ENCODE measurements around the gene PTPRN2. TPM values are rescaled to one million over a fixed set of nuclear protein-coding genes. Genes with fewer than 3 reads are reported as not detected.
"Not testable (repeated sequence)": the region's sequence is repeated elsewhere in the genome, so short reads cannot be mapped to it uniquely, and the experiment has no call there.

Gene PTPRN2
- total and polyA plus RNA-seq, 9 of the 15 experiments (the other 6 are each of a cell fraction or from before 2014, with no cell fraction given) = not detected

DNA sequence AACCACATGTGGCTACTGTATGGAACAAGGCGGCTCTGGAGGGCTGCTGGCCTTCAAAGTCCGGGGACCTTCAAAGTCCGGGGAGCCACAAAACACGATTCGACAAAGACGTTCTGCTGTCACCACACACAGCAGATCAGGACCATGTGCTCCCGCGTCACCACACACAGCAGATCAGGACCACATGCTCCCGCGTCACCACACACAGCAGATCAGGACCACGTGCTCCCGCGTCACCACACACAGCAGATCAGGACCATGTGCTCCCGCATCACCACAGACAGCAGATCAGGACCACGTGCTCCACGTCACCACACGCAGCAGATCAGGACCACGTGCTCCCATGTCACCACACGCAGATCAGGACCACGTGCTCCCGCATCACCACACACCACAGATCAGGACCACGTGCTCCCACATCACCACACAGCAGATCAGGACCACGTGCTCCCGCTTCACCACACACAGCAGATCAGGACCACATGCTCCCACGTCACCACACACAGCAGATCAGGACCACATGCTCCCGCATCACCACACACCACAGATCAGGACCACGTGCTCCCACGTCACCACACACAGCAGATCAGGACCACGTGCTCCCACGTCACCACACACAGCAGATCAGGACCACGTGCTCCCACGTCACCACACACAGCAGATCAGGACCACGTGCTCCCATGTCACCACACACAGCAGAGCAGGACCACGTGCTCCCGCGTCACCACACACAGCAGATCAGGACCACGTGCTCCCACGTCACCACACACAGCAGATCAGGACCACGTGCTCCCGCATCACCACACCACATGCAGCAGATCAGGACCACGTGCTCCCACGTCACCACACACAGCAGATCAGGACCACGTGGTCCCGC lies 1024.9 kb downstream of the PTPRN2 start:
- H4K20me1 ChIP-seq (replicated peaks; ENCODE audit: control insufficient read depth, insufficient read depth, low read length); H3K9ac ChIP-seq (ENCODE audit: insufficient read depth in 1 of 2, low read depth in 2 of 2, low read length in 2 of 2); H3K27ac ChIP-seq (ENCODE audit: extremely low read depth, low read depth, low read length); H3K9me1 ChIP-seq (ENCODE audit: control insufficient read depth, insufficient read depth, low read length); H3K36me3 ChIP-seq (ENCODE audit: control insufficient read depth, insufficient read depth, low read length); in situ Hi-C loops (cut with MboI); H3K4me1 ChIP-seq (replicated peaks in 1 of 2; ENCODE audit: control insufficient read depth in 2 of 2, insufficient read depth in 2 of 2, low read length in 2 of 2); intact Hi-C loops (cut with micrococcal nuclease); H3K4me2 ChIP-seq (ENCODE audit: insufficient read depth, low read length); BruUV-seq (replicated peaks); FAIRE-seq; H3K9me3 ChIP-seq (replicated peaks; ENCODE audit: control insufficient read depth, insufficient read depth, low read depth, low read length); CTCF ChIA-PET (ENCODE audit: low intra/inter-chr PET ratio); DNase-seq (ENCODE audit: extremely low read depth in 1 of 4, low spot score in 3 of 4); H3K79me2 ChIP-seq (ENCODE audit: control insufficient read depth, insufficient read depth, low read length); ATAC-seq; H3K4me3 ChIP-seq: not testable (repeated sequence)
- POLR2A ChIA-PET = interaction anchor here (0.6 kb wide), 1 partner anchor 447 kb away, joined by 3 read pairs; no protein-coding TSS in a partner anchor
- WGBS (ENCODE audit: insufficient coverage, low coverage, missing lambda C conversion rate) = 45% methylated on average over 40 of the region's 44 CpGs
- H3K27me3 ChIP-seq (ENCODE audit: control insufficient read depth in 2 of 2, insufficient read depth in 2 of 2, low read length in 2 of 2) = peaks cover 22 to 72% of the 10 kb centered on the region in 2 experiments
- peak overlapping the region; percentile 38 for H2AFZ ChIP-seq (ENCODE audit: low read depth, low read length)
- TF ChIP-seq, protein P1, sequence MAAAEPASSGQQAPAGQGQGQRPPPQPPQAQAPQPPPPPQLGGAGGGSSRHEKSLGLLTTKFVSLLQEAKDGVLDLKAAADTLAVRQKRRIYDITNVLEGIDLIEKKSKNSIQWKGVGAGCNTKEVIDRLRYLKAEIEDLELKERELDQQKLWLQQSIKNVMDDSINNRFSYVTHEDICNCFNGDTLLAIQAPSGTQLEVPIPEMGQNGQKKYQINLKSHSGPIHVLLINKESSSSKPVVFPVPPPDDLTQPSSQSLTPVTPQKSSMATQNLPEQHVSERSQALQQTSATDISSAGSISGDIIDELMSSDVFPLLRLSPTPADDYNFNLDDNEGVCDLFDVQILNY (CRISPR knock-in tag; IDR thresholded peaks at IDR 0.05) = 0 out of 2 replicates have a peak, but pooled peaks have one; percentile 34
- peak; percentile 12; the same call in 1 of the 2 replicates for TF ChIP-seq RNF2 (IDR thresholded peaks at IDR 0.05)
- TF ChIP-seq, protein P2, sequence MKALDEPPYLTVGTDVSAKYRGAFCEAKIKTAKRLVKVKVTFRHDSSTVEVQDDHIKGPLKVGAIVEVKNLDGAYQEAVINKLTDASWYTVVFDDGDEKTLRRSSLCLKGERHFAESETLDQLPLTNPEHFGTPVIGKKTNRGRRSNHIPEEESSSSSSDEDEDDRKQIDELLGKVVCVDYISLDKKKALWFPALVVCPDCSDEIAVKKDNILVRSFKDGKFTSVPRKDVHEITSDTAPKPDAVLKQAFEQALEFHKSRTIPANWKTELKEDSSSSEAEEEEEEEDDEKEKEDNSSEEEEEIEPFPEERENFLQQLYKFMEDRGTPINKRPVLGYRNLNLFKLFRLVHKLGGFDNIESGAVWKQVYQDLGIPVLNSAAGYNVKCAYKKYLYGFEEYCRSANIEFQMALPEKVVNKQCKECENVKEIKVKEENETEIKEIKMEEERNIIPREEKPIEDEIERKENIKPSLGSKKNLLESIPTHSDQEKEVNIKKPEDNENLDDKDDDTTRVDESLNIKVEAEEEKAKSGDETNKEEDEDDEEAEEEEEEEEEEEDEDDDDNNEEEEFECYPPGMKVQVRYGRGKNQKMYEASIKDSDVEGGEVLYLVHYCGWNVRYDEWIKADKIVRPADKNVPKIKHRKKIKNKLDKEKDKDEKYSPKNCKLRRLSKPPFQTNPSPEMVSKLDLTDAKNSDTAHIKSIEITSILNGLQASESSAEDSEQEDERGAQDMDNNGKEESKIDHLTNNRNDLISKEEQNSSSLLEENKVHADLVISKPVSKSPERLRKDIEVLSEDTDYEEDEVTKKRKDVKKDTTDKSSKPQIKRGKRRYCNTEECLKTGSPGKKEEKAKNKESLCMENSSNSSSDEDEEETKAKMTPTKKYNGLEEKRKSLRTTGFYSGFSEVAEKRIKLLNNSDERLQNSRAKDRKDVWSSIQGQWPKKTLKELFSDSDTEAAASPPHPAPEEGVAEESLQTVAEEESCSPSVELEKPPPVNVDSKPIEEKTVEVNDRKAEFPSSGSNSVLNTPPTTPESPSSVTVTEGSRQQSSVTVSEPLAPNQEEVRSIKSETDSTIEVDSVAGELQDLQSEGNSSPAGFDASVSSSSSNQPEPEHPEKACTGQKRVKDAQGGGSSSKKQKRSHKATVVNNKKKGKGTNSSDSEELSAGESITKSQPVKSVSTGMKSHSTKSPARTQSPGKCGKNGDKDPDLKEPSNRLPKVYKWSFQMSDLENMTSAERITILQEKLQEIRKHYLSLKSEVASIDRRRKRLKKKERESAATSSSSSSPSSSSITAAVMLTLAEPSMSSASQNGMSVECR (CRISPR knock-in tag; IDR thresholded peaks at IDR 0.05) = 0 out of 2 replicates have a peak, but pooled peaks have one; percentile 49
- TF ChIP-seq, protein P3, sequence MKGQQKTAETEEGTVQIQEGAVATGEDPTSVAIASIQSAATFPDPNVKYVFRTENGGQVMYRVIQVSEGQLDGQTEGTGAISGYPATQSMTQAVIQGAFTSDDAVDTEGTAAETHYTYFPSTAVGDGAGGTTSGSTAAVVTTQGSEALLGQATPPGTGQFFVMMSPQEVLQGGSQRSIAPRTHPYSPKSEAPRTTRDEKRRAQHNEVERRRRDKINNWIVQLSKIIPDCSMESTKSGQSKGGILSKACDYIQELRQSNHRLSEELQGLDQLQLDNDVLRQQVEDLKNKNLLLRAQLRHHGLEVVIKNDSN (CRISPR knock-in tag; IDR thresholded peaks at IDR 0.05) = peak; percentile 63
- TF ChIP-seq, protein P4, sequence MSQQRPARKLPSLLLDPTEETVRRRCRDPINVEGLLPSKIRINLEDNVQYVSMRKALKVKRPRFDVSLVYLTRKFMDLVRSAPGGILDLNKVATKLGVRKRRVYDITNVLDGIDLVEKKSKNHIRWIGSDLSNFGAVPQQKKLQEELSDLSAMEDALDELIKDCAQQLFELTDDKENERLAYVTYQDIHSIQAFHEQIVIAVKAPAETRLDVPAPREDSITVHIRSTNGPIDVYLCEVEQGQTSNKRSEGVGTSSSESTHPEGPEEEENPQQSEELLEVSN (IDR thresholded peaks at IDR 0.05; ENCODE audit: borderline replicate concordance in 1 of 2, extremely low read depth in 1 of 2, insufficient read depth in 1 of 2, insufficient read length in 1 of 2, low read depth in 1 of 2, low read length in 1 of 2, poor library complexity in 1 of 2, severe bottlenecking in 1 of 2) = peak; percentile 57 to 79
- TF ChIP-seq ZNF232 (CRISPR knock-in tag; IDR thresholded peaks at IDR 0.05) = peak; percentile 75
- peak in 1 of 2 experiments; percentile 95; a peak in 2 of 3 replicates for TF ChIP-seq CBX3 (IDR thresholded peaks at IDR 0.05; ENCODE audit: borderline replicate concordance in 1 of 2, low read length in 2 of 2)
- TF ChIP-seq, protein P5, sequence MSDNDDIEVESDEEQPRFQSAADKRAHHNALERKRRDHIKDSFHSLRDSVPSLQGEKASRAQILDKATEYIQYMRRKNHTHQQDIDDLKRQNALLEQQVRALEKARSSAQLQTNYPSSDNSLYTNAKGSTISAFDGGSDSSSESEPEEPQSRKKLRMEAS (CRISPR knock-in tag; IDR thresholded peaks at IDR 0.05) = peak; percentile 96
- peak; percentile 75 for TF ChIP-seq NR3C1 (CRISPR knock-in tag; IDR thresholded peaks at IDR 0.05)
- 0 out of 2 replicates have a peak, but pooled peaks have one; percentile 23 for TF ChIP-seq ZNF431 (CRISPR knock-in tag; IDR thresholded peaks at IDR 0.05)
- peak; percentile 27; the same call in 1 of the 2 replicates for TF ChIP-seq CBX5 (IDR thresholded peaks at IDR 0.05; ENCODE audit: borderline replicate concordance, low read depth)
- 0 out of 4 replicates have a peak, but pooled peaks of 1 of the 2 experiments have one; percentile 38 for TF ChIP-seq TEAD1 (CRISPR knock-in tag; IDR thresholded peaks at IDR 0.05)
